Endodermal cell (in vitro differentiated cells): ENCODE results near the gene KCNJ16. TPM values are rescaled to one million over a fixed set of nuclear protein-coding genes. Genes with fewer than 3 reads are reported as not detected.

Experiments used
- DNase-seq: peaks from one replicate; pipeline ENCODE4 v3.0.0-alpha.2; 2017
- H3K27ac ChIP-seq: 2 replicates; pipeline ENCODE4 v1.5.1; 2013; ENCODE audit warnings: mild to moderate bottlenecking, low read depth, low read length, moderate library complexity
- H3K27me3 ChIP-seq: 2 replicates; pipeline ENCODE4 v1.6.1; 2013; ENCODE audit warnings: mild to moderate bottlenecking, low read length, moderate library complexity; ENCODE audit not compliant: insufficient read depth, control insufficient read depth, poor library complexity, severe bottlenecking
- H3K36me3 ChIP-seq: 2 replicates; pipeline ENCODE4 v1.7.0; 2013; ENCODE audit warnings: mild to moderate bottlenecking, low read length, moderate library complexity; ENCODE audit not compliant: control insufficient read depth, insufficient read depth
- H3K4me1 ChIP-seq: one replicate; pipeline ENCODE4 v1.7.0; 2013; ENCODE audit warnings: low read length; ENCODE audit not compliant: control insufficient read depth, insufficient read depth
- H3K4me3 ChIP-seq: 2 replicates; pipeline ENCODE4 v1.5.1; 2013; ENCODE audit warnings: mild to moderate bottlenecking, low read length, moderate library complexity
- H3K9ac ChIP-seq: 2 replicates; pipeline ENCODE4 v1.6.1; 2013; ENCODE audit warnings: mild to moderate bottlenecking, low read length, moderate library complexity; ENCODE audit not compliant: poor library complexity, severe bottlenecking; ENCODE audit errors: extremely low read depth
- H3K9me3 ChIP-seq: 2 replicates; pipeline ENCODE4 v1.6.1; 2013; ENCODE audit warnings: mild to moderate bottlenecking, low read length, moderate library complexity; ENCODE audit not compliant: control insufficient read depth
- H3K27ac Mint-ChIP-seq: 2 replicates; pipeline ENCODE4 v1.8.0; 2020; ENCODE audit warnings: mixed read lengths
- H3K27me3 Mint-ChIP-seq: 2 replicates; pipeline ENCODE4 v1.8.0; 2021; ENCODE audit warnings: mild to moderate bottlenecking, mixed read lengths; ENCODE audit not compliant: insufficient read depth
- H3K36me3 Mint-ChIP-seq: 2 replicates; pipeline ENCODE4 v1.8.0; 2020; ENCODE audit warnings: low read depth, mixed read lengths
- H3K4me1 Mint-ChIP-seq: 2 replicates; pipeline ENCODE4 v1.8.0; 2020; ENCODE audit warnings: mixed read lengths
- H3K4me3 Mint-ChIP-seq: 2 replicates; pipeline ENCODE4 v1.8.0; 2020; ENCODE audit warnings: mild to moderate bottlenecking, moderate library complexity, mixed read lengths
- H3K9me3 Mint-ChIP-seq: 2 replicates; pipeline ENCODE4 v1.8.0; 2020; ENCODE audit warnings: mild to moderate bottlenecking, mixed read lengths
- WGBS, 2 experiments: methylation state at CpG; one replicate each; pipeline versions ENCODE4 v1.1.5 to v1.1.7; 2013; ENCODE audit warnings: missing lambda C conversion rate in 2 of 2, mixed read lengths in 1 of 2; ENCODE audit not compliant: insufficient coverage in 1 of 2, insufficient read length in 1 of 2; 5-methylcytosine and 5-hydroxymethylcytosine counted together
- total RNA-seq, 2 donors: library from RNA; stranded (reverse); fragmentation: NEBNext Ultra II Directional in 1 of 2; extraction: Animal tissue kit (Norgen Biotek cat#: 25700) in 1 of 2; gene quantifications; 2 replicates in 1 of 2; 3 replicates in 1 of 2; pipeline ENCODE4 v1.2.1, GENCODE V29; 2021
- TF ChIP-seq, protein P1 (sequence below): fragments of 200-600 bp; sonication (generic); conservative IDR thresholded peaks from 2 replicates; pipeline ENCODE4 v1.5.0; 2021; ENCODE audit warnings: antibody characterized with exemption, mild to moderate bottlenecking

Gene KCNJ16
- total RNA-seq, 2 donors from 2014 or later, result 0.68 to 1.5 TPM

GRCh38 chr17:70153210-70153609, 78.2 kb downstream of the KCNJ16 start:
- H3K27ac Mint-ChIP-seq, result no peak overlapping the region
- no peaks in the 10 kb centered on the region for H3K9me3 Mint-ChIP-seq
- TF ChIP-seq, protein P1, sequence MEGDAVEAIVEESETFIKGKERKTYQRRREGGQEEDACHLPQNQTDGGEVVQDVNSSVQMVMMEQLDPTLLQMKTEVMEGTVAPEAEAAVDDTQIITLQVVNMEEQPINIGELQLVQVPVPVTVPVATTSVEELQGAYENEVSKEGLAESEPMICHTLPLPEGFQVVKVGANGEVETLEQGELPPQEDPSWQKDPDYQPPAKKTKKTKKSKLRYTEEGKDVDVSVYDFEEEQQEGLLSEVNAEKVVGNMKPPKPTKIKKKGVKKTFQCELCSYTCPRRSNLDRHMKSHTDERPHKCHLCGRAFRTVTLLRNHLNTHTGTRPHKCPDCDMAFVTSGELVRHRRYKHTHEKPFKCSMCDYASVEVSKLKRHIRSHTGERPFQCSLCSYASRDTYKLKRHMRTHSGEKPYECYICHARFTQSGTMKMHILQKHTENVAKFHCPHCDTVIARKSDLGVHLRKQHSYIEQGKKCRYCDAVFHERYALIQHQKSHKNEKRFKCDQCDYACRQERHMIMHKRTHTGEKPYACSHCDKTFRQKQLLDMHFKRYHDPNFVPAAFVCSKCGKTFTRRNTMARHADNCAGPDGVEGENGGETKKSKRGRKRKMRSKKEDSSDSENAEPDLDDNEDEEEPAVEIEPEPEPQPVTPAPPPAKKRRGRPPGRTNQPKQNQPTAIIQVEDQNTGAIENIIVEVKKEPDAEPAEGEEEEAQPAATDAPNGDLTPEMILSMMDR, result no peak
- no peak overlapping the region for H3K9ac ChIP-seq
- H3K9me3 ChIP-seq, result no peaks in the 10 kb centered on the region
- H3K27ac ChIP-seq, result no peak overlapping the region
- no peaks in the 10 kb centered on the region for H3K27me3 ChIP-seq
- H3K27me3 Mint-ChIP-seq, result no peaks in the 10 kb centered on the region
- no peaks in the 10 kb centered on the region for H3K36me3 Mint-ChIP-seq
- no peak for DNase-seq
- 100% methylated on average over 2 of the region's 3 CpGs; no CpG with 5 or more reads in 1 of the 2 experiments for WGBS, 2 experiments
- no peaks in the 10 kb centered on the region for H3K4me1 ChIP-seq
- H3K36me3 ChIP-seq, result no peaks in the 10 kb centered on the region
- no peak overlapping the region for H3K4me3 Mint-ChIP-seq
- H3K4me3 ChIP-seq, result no peak overlapping the region
- peaks cover 3% of the 10 kb centered on the region for H3K4me1 Mint-ChIP-seq

DNA sequence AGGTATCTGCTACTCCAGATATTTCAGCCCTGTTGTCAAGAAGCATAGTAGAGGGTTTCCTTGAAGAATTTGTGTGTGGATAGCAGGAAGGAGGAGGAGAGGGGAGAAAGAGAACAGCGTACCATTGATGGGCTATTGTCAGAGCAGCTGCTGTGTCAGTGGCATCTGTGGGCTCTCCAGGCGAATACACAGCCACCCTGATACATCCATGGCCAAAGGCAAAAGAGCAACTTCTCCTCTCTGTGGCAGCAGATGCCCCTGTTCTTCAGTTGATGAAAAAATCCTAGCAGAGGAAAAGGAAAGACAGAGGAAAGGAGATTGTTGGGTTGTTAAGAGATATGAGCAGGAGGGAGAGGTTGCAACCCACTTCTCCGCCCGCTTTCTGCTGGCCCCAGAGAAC, 82.1 kb downstream of the KCNJ16 start:
- Mint-ChIP-seq H3K36me3 (no peaks in the 10 kb centered on the region), H3K4me1 (peaks cover 3% of the 10 kb centered on the region), H3K9me3 (no peaks in the 10 kb centered on the region), H3K27ac (no peak overlapping the region), H3K27me3 (no peaks in the 10 kb centered on the region), H3K4me3 (no peak overlapping the region)
- Histone ChIP-seq H3K9ac (no peak overlapping the region), H3K27ac (no peak overlapping the region), H3K36me3 (no peaks in the 10 kb centered on the region), H3K4me1 (no peaks in the 10 kb centered on the region), H3K9me3 (no peaks in the 10 kb centered on the region), H3K27me3 (no peaks in the 10 kb centered on the region), H3K4me3 (no peak overlapping the region)
- WGBS, 2 experiments, result 90 to 97% methylated on average over 2 to 4 of the region's 4 CpGs
- DNase-seq, result no peak
- TF ChIP-seq, protein P1, result no peak

- WGBS, 2 experiments, result 89 to 96% methylated on average over 3 to 4 of the region's 4 CpGs
- Mint-ChIP-seq H3K4me1 (peaks cover 3% of the 10 kb centered on the region), H3K36me3 (no peaks in the 10 kb centered on the region), H3K4me3 (no peak overlapping the region), H3K27ac (no peak overlapping the region), H3K27me3 (no peaks in the 10 kb centered on the region), H3K9me3 (no peaks in the 10 kb centered on the region)
- Histone ChIP-seq H3K9ac (no peak overlapping the region), H3K9me3 (no peaks in the 10 kb centered on the region), H3K4me3 (no peak overlapping the region), H3K36me3 (no peaks in the 10 kb centered on the region), H3K27me3 (no peaks in the 10 kb centered on the region), H3K4me1 (no peaks in the 10 kb centered on the region), H3K27ac (no peak overlapping the region)
- no peak for DNase-seq
- TF ChIP-seq, protein P1, result no peak
These were observed 83.2 kb downstream of the KCNJ16 start for GRCh38 chr17:70158180-70158579.
